Nephron progenitor cell (in vitro differentiated cells): Measurements from ENCODE around the gene HSPB8.

Experiments used
- DNase-seq: peaks from one replicate; pipeline ENCODE4 v3.0.0; 2021
- H3K27ac Mint-ChIP-seq: 2 replicates; pipeline ENCODE4 v1.8.0; 2021; ENCODE audit warnings: mild to moderate bottlenecking, moderate library complexity, mixed read lengths
- H3K27me3 Mint-ChIP-seq: 2 replicates; pipeline ENCODE4 v1.8.0; 2021; ENCODE audit warnings: mild to moderate bottlenecking, low read depth, mixed read lengths; ENCODE audit not compliant: poor library complexity
- H3K36me3 Mint-ChIP-seq: 2 replicates; pipeline ENCODE4 v1.8.0; 2021; ENCODE audit warnings: low read depth, mixed read lengths
- H3K4me1 Mint-ChIP-seq: 2 replicates; pipeline ENCODE4 v1.8.0; 2021; ENCODE audit warnings: mixed read lengths
- H3K4me3 Mint-ChIP-seq: 2 replicates; pipeline ENCODE4 v1.8.0; 2021; ENCODE audit warnings: mild to moderate bottlenecking, moderate library complexity, mixed read lengths
- H3K9me3 Mint-ChIP-seq: 2 replicates; pipeline ENCODE4 v1.8.0; 2021; ENCODE audit warnings: mild to moderate bottlenecking, moderate library complexity, mixed read lengths
- TF ChIP-seq, protein P1 (sequence below): fragments of 200-600 bp; sonication (generic); IDR thresholded peaks from 2 replicates; pipeline ENCODE4 v1.5.0; 2021; ENCODE audit warnings: antibody characterized with exemption

The HSPB8 gene

DNA sequence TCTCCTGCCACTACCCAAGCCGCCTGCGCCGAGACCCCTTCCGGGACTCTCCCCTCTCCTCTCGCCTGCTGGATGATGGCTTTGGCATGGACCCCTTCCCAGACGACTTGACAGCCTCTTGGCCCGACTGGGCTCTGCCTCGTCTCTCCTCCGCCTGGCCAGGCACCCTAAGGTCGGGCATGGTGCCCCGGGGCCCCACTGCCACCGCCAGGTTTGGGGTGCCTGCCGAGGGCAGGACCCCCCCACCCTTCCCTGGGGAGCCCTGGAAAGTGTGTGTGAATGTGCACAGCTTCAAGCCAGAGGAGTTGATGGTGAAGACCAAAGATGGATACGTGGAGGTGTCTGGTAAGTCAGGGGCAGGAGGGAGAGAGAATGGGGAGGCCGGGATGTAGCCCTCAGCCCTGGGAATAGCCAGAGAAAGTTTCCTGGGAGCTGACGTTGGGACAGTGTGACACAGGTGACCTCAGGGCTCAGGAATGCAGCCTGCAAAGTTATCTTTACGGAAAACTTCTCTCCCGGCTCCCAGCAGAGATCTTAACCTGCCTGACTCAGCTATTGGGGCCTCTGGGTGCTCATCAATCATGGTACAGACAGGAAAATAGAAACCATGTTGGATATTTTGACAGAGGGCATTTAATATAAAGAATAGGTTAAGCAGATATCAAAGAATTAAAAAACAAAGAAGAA is 747 bp downstream of the HSPB8 start:
- Mint-ChIP-seq H3K27me3 (peaks cover 5% of the 10 kb centered on the region), H3K4me1 (peaks cover 56% of the 10 kb centered on the region)

DNA sequence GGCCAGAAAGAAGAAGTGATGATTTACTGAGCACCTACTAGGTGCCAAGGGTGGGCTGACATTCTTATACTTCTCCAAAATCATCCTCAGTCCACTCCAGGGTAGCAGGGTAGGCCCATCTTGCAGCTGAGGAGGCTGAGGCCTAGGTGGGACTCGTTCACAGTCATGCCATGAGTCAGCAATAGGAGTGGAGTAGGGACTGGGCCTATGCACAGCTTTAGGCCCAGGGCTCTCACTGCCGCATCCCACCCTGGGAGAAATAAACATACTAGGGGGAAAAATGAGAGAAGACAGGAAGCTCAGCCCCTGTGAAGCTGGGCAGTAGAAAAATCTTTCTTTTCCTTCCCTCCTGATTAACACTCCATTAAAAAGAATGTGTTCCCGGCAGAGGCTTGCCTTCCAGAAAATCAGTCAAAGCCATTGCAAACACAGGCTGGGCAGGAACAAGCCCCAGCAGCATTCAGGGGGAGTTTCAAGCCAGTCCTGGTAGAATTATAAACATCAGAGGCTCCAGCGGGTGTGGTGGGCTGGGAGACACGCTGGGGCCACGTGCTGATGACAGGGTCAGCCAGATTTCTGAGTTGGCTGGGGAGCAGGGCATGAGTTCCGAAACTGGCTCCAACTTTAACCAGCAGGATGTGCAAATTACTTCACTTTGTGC is 1.8 kb downstream of the HSPB8 start:
- no peaks in the 10 kb centered on the region for H3K9me3 Mint-ChIP-seq
- peak overlapping the region; percentile 93 for H3K27ac Mint-ChIP-seq
- H3K36me3 Mint-ChIP-seq, result no peaks in the 10 kb centered on the region
- no peak for DNase-seq
- peaks cover 50% of the 10 kb centered on the region for H3K4me1 Mint-ChIP-seq
- H3K4me3 Mint-ChIP-seq, result no peak overlapping the region
- H3K27me3 Mint-ChIP-seq, result peaks cover 5% of the 10 kb centered on the region
- TF ChIP-seq, protein P1, sequence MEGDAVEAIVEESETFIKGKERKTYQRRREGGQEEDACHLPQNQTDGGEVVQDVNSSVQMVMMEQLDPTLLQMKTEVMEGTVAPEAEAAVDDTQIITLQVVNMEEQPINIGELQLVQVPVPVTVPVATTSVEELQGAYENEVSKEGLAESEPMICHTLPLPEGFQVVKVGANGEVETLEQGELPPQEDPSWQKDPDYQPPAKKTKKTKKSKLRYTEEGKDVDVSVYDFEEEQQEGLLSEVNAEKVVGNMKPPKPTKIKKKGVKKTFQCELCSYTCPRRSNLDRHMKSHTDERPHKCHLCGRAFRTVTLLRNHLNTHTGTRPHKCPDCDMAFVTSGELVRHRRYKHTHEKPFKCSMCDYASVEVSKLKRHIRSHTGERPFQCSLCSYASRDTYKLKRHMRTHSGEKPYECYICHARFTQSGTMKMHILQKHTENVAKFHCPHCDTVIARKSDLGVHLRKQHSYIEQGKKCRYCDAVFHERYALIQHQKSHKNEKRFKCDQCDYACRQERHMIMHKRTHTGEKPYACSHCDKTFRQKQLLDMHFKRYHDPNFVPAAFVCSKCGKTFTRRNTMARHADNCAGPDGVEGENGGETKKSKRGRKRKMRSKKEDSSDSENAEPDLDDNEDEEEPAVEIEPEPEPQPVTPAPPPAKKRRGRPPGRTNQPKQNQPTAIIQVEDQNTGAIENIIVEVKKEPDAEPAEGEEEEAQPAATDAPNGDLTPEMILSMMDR, result no peak

More for the DNA sequence above, 747 bp downstream of the HSPB8 start:
- H3K4me3 Mint-ChIP-seq, result peak overlapping the region; percentile 70
- no peaks in the 10 kb centered on the region for H3K36me3 Mint-ChIP-seq
- TF ChIP-seq, protein P1, result no peak
- peak; percentile 54 for DNase-seq
- peak overlapping the region; percentile 66 for H3K27ac Mint-ChIP-seq
- H3K9me3 Mint-ChIP-seq, result no peaks in the 10 kb centered on the region

DNA sequence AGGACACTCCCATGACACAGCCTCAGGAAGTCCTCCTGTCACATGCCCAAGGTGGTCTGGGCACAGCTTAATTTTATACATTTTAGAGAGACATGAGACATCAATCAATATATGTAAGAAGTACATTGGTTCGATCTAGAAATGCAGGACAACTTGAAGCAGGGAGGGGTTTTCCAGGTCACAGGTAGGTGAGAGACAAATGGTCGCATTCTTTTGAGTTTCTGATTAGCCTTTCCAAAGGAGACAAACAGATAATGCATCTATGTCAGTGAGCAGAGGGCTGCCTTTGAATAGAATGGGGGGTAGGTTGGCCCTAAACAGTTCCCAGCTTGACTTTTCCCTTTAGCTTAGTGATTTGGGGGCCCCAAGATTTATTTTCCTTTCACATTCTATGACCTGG is 2.5 kb downstream of the HSPB8 start:
- Mint-ChIP-seq H3K9me3 (no peaks in the 10 kb centered on the region), H3K36me3 (no peaks in the 10 kb centered on the region), H3K27me3 (peaks cover 5% of the 10 kb centered on the region), H3K4me3 (no peak overlapping the region), H3K27ac (no peak overlapping the region), H3K4me1 (peaks cover 53% of the 10 kb centered on the region)
- TF ChIP-seq, protein P1, result no peak
- DNase-seq, result no peak

DNA sequence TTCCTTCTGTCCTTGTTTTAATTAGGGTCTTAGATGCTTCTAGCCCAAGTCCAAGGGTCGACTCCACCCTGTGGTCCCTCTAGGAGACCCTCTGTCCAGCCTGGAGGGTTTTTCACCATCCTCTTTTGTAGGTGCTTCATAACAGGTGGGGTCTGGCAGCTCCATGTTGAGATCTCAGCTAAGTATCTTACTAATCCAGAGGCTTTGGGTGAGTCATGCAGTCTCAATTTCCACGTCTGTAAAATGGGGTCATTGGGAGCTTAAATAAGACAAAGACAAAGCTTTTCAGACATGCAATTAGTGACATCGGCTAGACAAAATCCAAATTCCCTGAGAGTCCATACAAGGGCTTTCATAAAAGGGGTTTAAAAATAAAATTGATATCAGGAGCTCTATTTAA is 3.2 kb downstream of the HSPB8 start:
- H3K27ac Mint-ChIP-seq, result no peak overlapping the region
- no peak overlapping the region for H3K4me3 Mint-ChIP-seq
- peaks cover 45% of the 10 kb centered on the region for H3K4me1 Mint-ChIP-seq

DNA sequence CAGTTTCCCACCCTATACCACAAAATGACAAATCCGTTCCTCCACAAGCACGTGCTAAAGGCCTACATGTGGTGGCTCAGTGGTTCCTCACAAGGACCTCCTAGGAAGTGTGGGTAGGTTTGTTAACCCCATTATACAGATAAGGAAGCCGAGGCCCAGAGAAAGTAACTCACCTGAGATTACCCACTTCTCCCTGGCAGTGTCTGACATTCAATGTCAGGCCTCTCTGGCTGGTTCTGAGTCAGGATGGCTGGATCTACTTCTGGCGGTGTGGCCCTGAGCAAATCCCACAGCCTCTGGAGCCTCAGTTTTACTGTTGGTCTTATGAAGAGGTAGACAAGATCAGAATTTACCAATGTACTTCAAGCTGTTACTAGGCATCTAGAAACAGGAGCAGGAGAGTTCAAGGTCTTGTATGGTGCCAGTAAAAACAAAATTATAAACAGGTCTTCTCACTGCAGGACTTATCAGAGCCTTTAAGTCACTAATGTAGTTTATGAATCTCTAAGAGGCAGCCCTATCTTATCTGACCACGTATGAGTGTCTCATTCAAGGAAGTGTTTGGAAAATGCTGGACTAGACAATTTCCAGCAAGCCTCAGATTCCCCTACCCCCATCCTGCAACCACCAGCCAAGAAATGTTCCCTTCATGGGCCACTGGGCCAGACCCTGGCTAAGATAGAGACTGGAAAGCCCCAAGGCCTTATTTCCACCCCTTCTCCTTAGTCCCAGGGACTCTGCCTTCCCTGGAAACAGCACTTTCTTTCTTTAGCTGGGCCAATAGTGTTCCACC is 4.2 kb downstream of the HSPB8 start:
- no peaks in the 10 kb centered on the region for H3K9me3 Mint-ChIP-seq
- H3K36me3 Mint-ChIP-seq, result no peaks in the 10 kb centered on the region
- H3K4me1 Mint-ChIP-seq, result peaks cover 42% of the 10 kb centered on the region
- no peak for DNase-seq
- TF ChIP-seq, protein P1, result no peak
- no peak overlapping the region for H3K4me3 Mint-ChIP-seq
- H3K27me3 Mint-ChIP-seq, result peaks cover 3% of the 10 kb centered on the region
- H3K27ac Mint-ChIP-seq, result peak overlapping the region; percentile 82

More for the DNA sequence above, 3.2 kb downstream of the HSPB8 start:
- DNase-seq, result no peak
- TF ChIP-seq, protein P1, result no peak
- peaks cover 5% of the 10 kb centered on the region for H3K27me3 Mint-ChIP-seq
- H3K9me3 Mint-ChIP-seq, result no peaks in the 10 kb centered on the region
- no peaks in the 10 kb centered on the region for H3K36me3 Mint-ChIP-seq
